Measurements from ENCODE around the gene GPR132.

Gene GPR132

DNA sequence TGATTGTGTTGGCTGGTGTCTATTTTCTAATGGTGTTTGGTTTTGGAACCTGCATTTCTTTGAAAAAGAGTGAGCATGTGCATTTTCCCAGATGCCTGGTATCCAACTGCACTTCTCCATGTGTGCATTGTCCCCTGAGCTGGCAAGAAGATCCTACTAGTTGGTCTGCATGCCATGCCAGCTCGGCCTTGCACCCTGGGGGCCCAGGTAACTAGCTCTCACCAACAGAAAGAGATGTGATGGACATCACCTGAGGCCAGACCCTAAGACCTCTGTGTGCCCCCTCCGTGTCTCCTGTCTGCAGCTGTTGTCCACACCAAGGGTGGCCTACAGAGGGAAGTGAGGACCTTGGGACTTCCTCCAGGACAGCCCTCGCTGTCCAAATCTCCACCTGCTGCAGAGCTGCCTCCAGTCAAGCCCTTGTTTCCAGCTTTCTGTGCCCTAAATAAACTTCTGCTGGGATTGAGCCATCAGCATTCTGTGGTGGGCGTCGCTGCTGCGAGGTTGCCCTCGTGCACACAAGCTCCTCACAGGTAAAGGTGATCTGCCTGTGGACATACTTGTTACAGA is 30.1 kb upstream of the GPR132 start:
- TF ChIP-seq, protein P1, sequence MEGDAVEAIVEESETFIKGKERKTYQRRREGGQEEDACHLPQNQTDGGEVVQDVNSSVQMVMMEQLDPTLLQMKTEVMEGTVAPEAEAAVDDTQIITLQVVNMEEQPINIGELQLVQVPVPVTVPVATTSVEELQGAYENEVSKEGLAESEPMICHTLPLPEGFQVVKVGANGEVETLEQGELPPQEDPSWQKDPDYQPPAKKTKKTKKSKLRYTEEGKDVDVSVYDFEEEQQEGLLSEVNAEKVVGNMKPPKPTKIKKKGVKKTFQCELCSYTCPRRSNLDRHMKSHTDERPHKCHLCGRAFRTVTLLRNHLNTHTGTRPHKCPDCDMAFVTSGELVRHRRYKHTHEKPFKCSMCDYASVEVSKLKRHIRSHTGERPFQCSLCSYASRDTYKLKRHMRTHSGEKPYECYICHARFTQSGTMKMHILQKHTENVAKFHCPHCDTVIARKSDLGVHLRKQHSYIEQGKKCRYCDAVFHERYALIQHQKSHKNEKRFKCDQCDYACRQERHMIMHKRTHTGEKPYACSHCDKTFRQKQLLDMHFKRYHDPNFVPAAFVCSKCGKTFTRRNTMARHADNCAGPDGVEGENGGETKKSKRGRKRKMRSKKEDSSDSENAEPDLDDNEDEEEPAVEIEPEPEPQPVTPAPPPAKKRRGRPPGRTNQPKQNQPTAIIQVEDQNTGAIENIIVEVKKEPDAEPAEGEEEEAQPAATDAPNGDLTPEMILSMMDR (conservative IDR thresholded peaks at IDR 0.05; ENCODE audit: control insufficient read depth, insufficient read depth, low read depth, low read length) = no peak
- DNase-seq (ENCODE audit: low read depth) = no peak
- no peak overlapping the region for H3K4me3 ChIP-seq (ENCODE audit: control insufficient read depth, low read depth, low read length)

GRCh38 chr14:105094193-105094907 is 29.1 kb upstream of the GPR132 start:
- H3K4me3 ChIP-seq (ENCODE audit: control insufficient read depth, low read depth, low read length) = peak overlapping the region; percentile 51
- no peak for DNase-seq (ENCODE audit: low read depth)
- TF ChIP-seq, protein P1 (conservative IDR thresholded peaks at IDR 0.05; ENCODE audit: control insufficient read depth, insufficient read depth, low read depth, low read length) = no peak

DNA sequence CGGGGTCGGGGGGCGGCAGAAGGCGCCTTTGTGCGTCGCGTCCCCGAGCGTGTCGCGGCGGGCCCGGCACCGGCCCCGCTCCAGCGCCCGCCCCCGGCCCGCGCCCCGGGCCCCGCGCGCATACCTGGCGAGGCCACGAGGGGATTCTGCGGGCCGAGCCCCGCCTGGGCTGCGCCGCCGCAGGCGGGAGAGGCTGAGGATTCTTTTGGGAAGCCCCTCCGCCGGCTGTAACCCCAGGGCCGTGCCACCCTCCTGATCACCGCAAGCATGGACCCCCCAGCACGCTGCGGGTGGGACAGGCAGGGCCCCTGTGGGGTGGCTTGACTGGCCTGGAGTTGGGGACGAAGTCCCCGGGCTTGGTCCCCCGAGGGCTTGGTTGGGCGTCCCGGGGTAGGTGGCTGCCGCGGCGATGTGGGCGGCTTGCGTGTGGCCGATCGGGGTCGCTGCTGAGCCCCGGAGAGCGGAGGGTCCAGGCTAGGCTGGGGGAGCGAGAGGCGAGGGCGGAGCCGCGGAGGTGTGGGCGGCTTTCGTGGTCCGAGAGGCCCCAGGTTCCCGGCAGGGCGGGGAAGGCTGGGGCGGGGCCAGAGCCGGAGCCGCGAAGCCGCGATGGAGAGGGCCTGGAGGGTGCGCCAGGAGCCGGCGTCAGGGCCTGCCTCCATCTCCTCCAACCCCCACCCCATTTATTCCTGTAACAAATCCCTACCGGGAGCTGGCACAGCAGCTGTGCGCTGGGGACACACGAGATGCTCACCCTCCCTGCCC is 28.4 kb upstream of the GPR132 start:
- DNase-seq (ENCODE audit: low read depth) = peak; percentile 49
- TF ChIP-seq, protein P1 (conservative IDR thresholded peaks at IDR 0.05; ENCODE audit: control insufficient read depth, insufficient read depth, low read depth, low read length) = no peak
- peak overlapping the region; percentile 51 for H3K4me3 ChIP-seq (ENCODE audit: control insufficient read depth, low read depth, low read length)

- peak overlapping the region; percentile 35 for H3K4me3 ChIP-seq (ENCODE audit: control insufficient read depth, low read depth, low read length)
- DNase-seq (ENCODE audit: low read depth) = no peak
- TF ChIP-seq, protein P1 (conservative IDR thresholded peaks at IDR 0.05; ENCODE audit: control insufficient read depth, insufficient read depth, low read depth, low read length) = no peak
These were observed 27.8 kb upstream of the GPR132 start for GRCh38 chr14:105093038-105093430.

GRCh38 chr14:105092171-105093037 is 27.2 kb upstream of the GPR132 start:
- H3K4me3 ChIP-seq (ENCODE audit: control insufficient read depth, low read depth, low read length) = peak overlapping the region; percentile 35
- no peak for DNase-seq (ENCODE audit: low read depth)
- TF ChIP-seq, protein P1 (conservative IDR thresholded peaks at IDR 0.05; ENCODE audit: control insufficient read depth, insufficient read depth, low read depth, low read length) = no peak

- TF ChIP-seq, protein P1 (conservative IDR thresholded peaks at IDR 0.05; ENCODE audit: control insufficient read depth, insufficient read depth, low read depth, low read length) = no peak
- no peak overlapping the region for H3K4me3 ChIP-seq (ENCODE audit: control insufficient read depth, low read depth, low read length)
- no peak for DNase-seq (ENCODE audit: low read depth)
These were observed 26.4 kb upstream of the GPR132 start for GRCh38 chr14:105091517-105092170.

All from fibroblast of mammary gland (primary cell).